ENCODE data around the gene HIGD1B.

HIGD1B gene

GRCh38 chr17:44830359-44831288 lies 17.1 kb upstream of the HIGD1B start:
- no peak for TF ChIP-seq ZFX (IDR thresholded peaks at IDR 0.05; ENCODE audit: borderline replicate concordance)
- TF ChIP-seq, protein P1, sequence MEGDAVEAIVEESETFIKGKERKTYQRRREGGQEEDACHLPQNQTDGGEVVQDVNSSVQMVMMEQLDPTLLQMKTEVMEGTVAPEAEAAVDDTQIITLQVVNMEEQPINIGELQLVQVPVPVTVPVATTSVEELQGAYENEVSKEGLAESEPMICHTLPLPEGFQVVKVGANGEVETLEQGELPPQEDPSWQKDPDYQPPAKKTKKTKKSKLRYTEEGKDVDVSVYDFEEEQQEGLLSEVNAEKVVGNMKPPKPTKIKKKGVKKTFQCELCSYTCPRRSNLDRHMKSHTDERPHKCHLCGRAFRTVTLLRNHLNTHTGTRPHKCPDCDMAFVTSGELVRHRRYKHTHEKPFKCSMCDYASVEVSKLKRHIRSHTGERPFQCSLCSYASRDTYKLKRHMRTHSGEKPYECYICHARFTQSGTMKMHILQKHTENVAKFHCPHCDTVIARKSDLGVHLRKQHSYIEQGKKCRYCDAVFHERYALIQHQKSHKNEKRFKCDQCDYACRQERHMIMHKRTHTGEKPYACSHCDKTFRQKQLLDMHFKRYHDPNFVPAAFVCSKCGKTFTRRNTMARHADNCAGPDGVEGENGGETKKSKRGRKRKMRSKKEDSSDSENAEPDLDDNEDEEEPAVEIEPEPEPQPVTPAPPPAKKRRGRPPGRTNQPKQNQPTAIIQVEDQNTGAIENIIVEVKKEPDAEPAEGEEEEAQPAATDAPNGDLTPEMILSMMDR (IDR thresholded peaks at IDR 0.05), result no peak
- H3K27ac ChIP-seq, result peak overlapping the region; percentile 27

- TF ChIP-seq ZFX (IDR thresholded peaks at IDR 0.05; ENCODE audit: borderline replicate concordance), result no peak
- TF ChIP-seq, protein P1 (IDR thresholded peaks at IDR 0.05), result no peak
- no peak overlapping the region for H3K27ac ChIP-seq
Measured at GRCh38 chr17:44831371-44831770, 16.3 kb upstream of the HIGD1B start.

DNA sequence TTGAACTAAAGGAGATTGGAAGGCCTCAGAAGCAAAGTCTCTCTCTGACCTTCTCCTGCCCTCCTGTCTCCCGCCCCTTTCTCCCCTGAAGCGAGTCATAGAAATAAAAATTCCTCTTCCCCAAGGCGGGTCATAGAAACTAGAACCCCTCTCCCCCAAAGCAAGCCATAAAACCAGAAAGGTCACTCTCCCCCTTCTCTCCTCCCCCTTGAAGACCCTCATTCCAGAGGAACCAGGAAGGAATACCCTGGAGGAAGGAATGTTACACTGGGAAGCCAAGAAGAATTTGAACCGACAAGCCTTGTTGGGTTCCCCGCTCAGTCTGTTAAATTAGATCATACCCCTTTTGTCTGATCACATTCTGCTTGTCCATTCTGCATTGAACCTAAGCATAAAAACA lies 14.9 kb upstream of the HIGD1B start:
- H3K27ac ChIP-seq, result no peak overlapping the region
- TF ChIP-seq, protein P1 (IDR thresholded peaks at IDR 0.05), result no peak
- TF ChIP-seq ZFX (IDR thresholded peaks at IDR 0.05; ENCODE audit: borderline replicate concordance), result no peak

- H3K27ac ChIP-seq, result no peak overlapping the region
- TF ChIP-seq, protein P1 (IDR thresholded peaks at IDR 0.05), result no peak
- no peak for TF ChIP-seq ZFX (IDR thresholded peaks at IDR 0.05; ENCODE audit: borderline replicate concordance)
Measured at GRCh38 chr17:44837196-44837595, 10.5 kb upstream of the HIGD1B start.

DNA sequence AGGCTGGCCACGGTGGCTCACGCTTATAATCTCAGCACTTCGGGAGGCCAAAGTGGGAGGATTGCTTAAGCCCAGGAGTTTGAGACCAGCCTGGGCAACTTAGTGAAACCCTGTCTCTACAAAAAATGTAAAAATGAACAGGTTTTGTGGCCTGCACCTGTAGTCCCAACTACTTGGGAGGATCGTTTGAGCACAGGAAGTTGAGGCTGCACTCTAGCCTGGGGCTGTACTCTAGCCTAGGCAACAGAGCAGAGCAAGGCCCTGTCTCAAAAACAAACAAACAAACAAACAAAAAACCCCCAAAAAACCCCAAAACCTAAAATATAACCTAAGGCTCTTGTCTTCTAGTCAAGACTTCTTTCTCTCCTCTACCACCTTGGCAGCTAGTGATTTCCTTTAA lies 7.4 kb upstream of the HIGD1B start:
- H3K27ac ChIP-seq, result no peak overlapping the region
- TF ChIP-seq ZFX (IDR thresholded peaks at IDR 0.05; ENCODE audit: borderline replicate concordance), result no peak

DNA sequence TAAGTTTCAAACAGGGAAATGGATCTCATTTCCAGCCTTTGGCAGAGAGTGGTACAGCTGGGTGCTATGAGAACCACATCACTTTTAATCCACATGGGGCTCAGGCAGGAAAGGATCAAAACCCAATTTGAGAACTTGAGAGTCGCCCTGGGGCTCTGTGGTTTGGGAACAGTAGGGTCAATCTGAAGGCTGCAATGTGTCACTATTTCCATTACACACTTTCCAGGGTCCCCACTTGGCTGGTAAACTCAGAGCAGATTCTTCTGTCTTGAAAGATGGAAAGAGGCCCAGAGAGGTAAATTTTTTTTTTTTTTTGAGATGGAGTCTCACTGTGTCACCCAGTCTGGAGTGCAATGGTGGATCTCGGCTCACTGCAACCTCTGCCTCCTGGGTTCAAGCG lies 6.7 kb upstream of the HIGD1B start:
- TF ChIP-seq ZFX (IDR thresholded peaks at IDR 0.05; ENCODE audit: borderline replicate concordance), result no peak
- TF ChIP-seq, protein P1 (IDR thresholded peaks at IDR 0.05), result no peak

DNA sequence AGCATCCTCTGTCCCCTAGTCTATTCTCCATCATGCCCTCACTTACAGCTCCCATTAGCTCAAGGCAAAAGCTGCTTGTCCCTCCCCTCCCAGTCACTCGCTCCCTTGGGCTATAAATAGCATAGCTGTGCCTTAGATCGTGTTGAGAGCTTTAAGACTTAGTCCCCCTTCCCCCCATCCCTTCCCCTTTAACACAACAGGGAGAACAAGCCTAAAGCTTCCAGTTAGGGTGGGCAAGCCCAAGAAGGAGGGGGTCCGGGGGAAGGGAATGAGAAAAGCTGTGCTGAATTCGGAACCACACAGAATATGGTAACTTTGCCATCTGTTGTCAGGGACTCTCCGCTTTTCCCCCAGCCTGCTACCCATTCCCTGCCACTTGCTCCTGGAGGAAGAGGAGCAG lies 4.9 kb upstream of the HIGD1B start:
- no peak overlapping the region for H3K27ac ChIP-seq
- TF ChIP-seq, protein P1 (IDR thresholded peaks at IDR 0.05), result no peak
- TF ChIP-seq ZFX (IDR thresholded peaks at IDR 0.05; ENCODE audit: borderline replicate concordance), result no peak

More for the DNA sequence above, 6.7 kb upstream of the HIGD1B start:
- H3K27ac ChIP-seq, result no peak overlapping the region

Data from 22Rv1 (cell line).